ENCODE results near the gene ACSM2B.
"Not testable (repeated sequence)": the region's sequence is repeated elsewhere in the genome, so short reads cannot be mapped to it uniquely, and the experiment has no call there.

The ACSM2B gene

GRCh38 chr16:20602205-20602604, 26.0 kb upstream of the ACSM2B start:
- H4K8ac ChIP-seq (ENCODE audit: low read depth, low read length); H3K27ac ChIP-seq (replicated peaks; ENCODE audit: low read length); H3K4ac ChIP-seq (ENCODE audit: low read length); H3K27me3 ChIP-seq (ENCODE audit: control insufficient read depth in 3 of 3, insufficient read depth in 3 of 3, low read depth in 1 of 3, low read length in 3 of 3); H3K23ac ChIP-seq (ENCODE audit: low read depth, low read length, poor library complexity); H3K4me1 ChIP-seq (ENCODE audit: control insufficient read depth in 2 of 2, insufficient read depth in 1 of 2, low read depth in 1 of 2, low read length in 2 of 2); H3K18ac ChIP-seq (ENCODE audit: low read length); H3K36me3 ChIP-seq (replicated peaks in 1 of 2; ENCODE audit: control insufficient read depth in 2 of 2, insufficient read depth in 2 of 2, low read length in 2 of 2); H3K4me2 ChIP-seq (ENCODE audit: insufficient read depth, low read length, poor library complexity, severe bottlenecking); H3K9me3 ChIP-seq (replicated peaks in 1 of 2; ENCODE audit: control insufficient read depth in 2 of 2, insufficient read depth in 1 of 2, low read depth in 1 of 2, low read length in 2 of 2); H2BK12ac ChIP-seq (ENCODE audit: low read length); DNase-seq (ENCODE audit: low spot score); H4K91ac ChIP-seq (ENCODE audit: low read depth, low read length, poor library complexity); H3K9ac ChIP-seq (ENCODE audit: low read depth, low read length, poor library complexity); H3K79me1 ChIP-seq (ENCODE audit: low read depth, low read length); H2AFZ ChIP-seq (ENCODE audit: low read length); H2BK15ac ChIP-seq (ENCODE audit: low read length); H2BK120ac ChIP-seq (ENCODE audit: low read depth, low read length); H3K14ac ChIP-seq (ENCODE audit: low read length); H2AK5ac ChIP-seq (ENCODE audit: low read depth, low read length); H3K4me3 ChIP-seq (ENCODE audit: low read length in 2 of 2); H2BK5ac ChIP-seq (ENCODE audit: low read length): not testable (repeated sequence)
- no CpG with 5 or more reads among the region's 11 CpGs for WGBS, 2 donors (ENCODE audit: extremely low coverage in 2 of 2, insufficient read length in 2 of 2, insufficient replicate concordance in 1 of 2)

GRCh38 chr16:20599475-20599874, 23.3 kb upstream of the ACSM2B start:
- not testable (repeated sequence) for DNase-seq (ENCODE audit: low spot score); H2BK5ac ChIP-seq (ENCODE audit: low read length); H3K14ac ChIP-seq (ENCODE audit: low read length); H3K36me3 ChIP-seq (replicated peaks in 1 of 2; ENCODE audit: control insufficient read depth in 2 of 2, insufficient read depth in 2 of 2, low read length in 2 of 2); H2BK15ac ChIP-seq (ENCODE audit: low read length); H2BK120ac ChIP-seq (ENCODE audit: low read depth, low read length); H4K8ac ChIP-seq (ENCODE audit: low read depth, low read length); H3K18ac ChIP-seq (ENCODE audit: low read length); H3K4ac ChIP-seq (ENCODE audit: low read length); H3K9me3 ChIP-seq (replicated peaks in 1 of 2; ENCODE audit: control insufficient read depth in 2 of 2, insufficient read depth in 1 of 2, low read depth in 1 of 2, low read length in 2 of 2); H2AK5ac ChIP-seq (ENCODE audit: low read depth, low read length); H4K91ac ChIP-seq (ENCODE audit: low read depth, low read length, poor library complexity); H3K23ac ChIP-seq (ENCODE audit: low read depth, low read length, poor library complexity); H3K4me1 ChIP-seq (ENCODE audit: control insufficient read depth in 2 of 2, insufficient read depth in 1 of 2, low read depth in 1 of 2, low read length in 2 of 2); H3K4me3 ChIP-seq (ENCODE audit: low read length in 2 of 2); H2AFZ ChIP-seq (ENCODE audit: low read length); H3K79me1 ChIP-seq (ENCODE audit: low read depth, low read length); H2BK12ac ChIP-seq (ENCODE audit: low read length); H3K9ac ChIP-seq (ENCODE audit: low read depth, low read length, poor library complexity); H3K27me3 ChIP-seq (ENCODE audit: control insufficient read depth in 3 of 3, insufficient read depth in 3 of 3, low read depth in 1 of 3, low read length in 3 of 3); H3K27ac ChIP-seq (replicated peaks; ENCODE audit: low read length); H3K4me2 ChIP-seq (ENCODE audit: insufficient read depth, low read length, poor library complexity, severe bottlenecking)
- WGBS, 2 donors (ENCODE audit: extremely low coverage in 2 of 2, insufficient read length in 2 of 2, insufficient replicate concordance in 1 of 2) = no CpG with 5 or more reads among the region's 5 CpGs

- no peak overlapping the region for H3K18ac ChIP-seq (ENCODE audit: low read length)
- no peak overlapping the region for H4K8ac ChIP-seq (ENCODE audit: low read depth, low read length)
- no peak overlapping the region for H2BK12ac ChIP-seq (ENCODE audit: low read length)
- H3K27ac ChIP-seq (replicated peaks; ENCODE audit: low read length) = no peak overlapping the region
- no peaks in the 10 kb centered on the region for H3K4me1 ChIP-seq (ENCODE audit: control insufficient read depth in 2 of 2, insufficient read depth in 1 of 2, low read depth in 1 of 2, low read length in 2 of 2)
- no CpG with 5 or more reads among the region's 5 CpGs for WGBS, 2 donors (ENCODE audit: extremely low coverage in 2 of 2, insufficient read length in 2 of 2, insufficient replicate concordance in 1 of 2)
- DNase-seq (ENCODE audit: low spot score) = no peak
- H3K9ac ChIP-seq (ENCODE audit: low read depth, low read length, poor library complexity) = no peak overlapping the region
- no peak overlapping the region for H3K4me3 ChIP-seq (ENCODE audit: low read length in 2 of 2)
- H3K79me1 ChIP-seq (ENCODE audit: low read depth, low read length) = no peaks in the 10 kb centered on the region
- no peak overlapping the region for H2AFZ ChIP-seq (ENCODE audit: low read length)
- no peak overlapping the region for H3K4me2 ChIP-seq (ENCODE audit: insufficient read depth, low read length, poor library complexity, severe bottlenecking)
- H2AK5ac ChIP-seq (ENCODE audit: low read depth, low read length) = no peak overlapping the region
- no peak overlapping the region for H2BK15ac ChIP-seq (ENCODE audit: low read length)
- no peak overlapping the region for H4K91ac ChIP-seq (ENCODE audit: low read depth, low read length, poor library complexity)
- H3K23ac ChIP-seq (ENCODE audit: low read depth, low read length, poor library complexity) = no peak overlapping the region
- H3K36me3 ChIP-seq (replicated peaks in 1 of 2; ENCODE audit: control insufficient read depth in 2 of 2, insufficient read depth in 2 of 2, low read length in 2 of 2) = no peaks in the 10 kb centered on the region
- no peak overlapping the region for H3K14ac ChIP-seq (ENCODE audit: low read length)
- no peaks in the 10 kb centered on the region for H3K27me3 ChIP-seq (ENCODE audit: control insufficient read depth in 3 of 3, insufficient read depth in 3 of 3, low read depth in 1 of 3, low read length in 3 of 3)
- no peak overlapping the region for H2BK5ac ChIP-seq (ENCODE audit: low read length)
- H3K9me3 ChIP-seq (replicated peaks in 1 of 2; ENCODE audit: control insufficient read depth in 2 of 2, insufficient read depth in 1 of 2, low read depth in 1 of 2, low read length in 2 of 2) = no peaks in the 10 kb centered on the region
- no peak overlapping the region for H2BK120ac ChIP-seq (ENCODE audit: low read depth, low read length)
- H3K4ac ChIP-seq (ENCODE audit: low read length) = no peak overlapping the region
These were observed 22.8 kb upstream of the ACSM2B start for GRCh38 chr16:20598832-20599469.

GRCh38 chr16:20595694-20596093, 19.5 kb upstream of the ACSM2B start:
- not testable (repeated sequence) for H3K4ac ChIP-seq (ENCODE audit: low read length); H3K36me3 ChIP-seq (replicated peaks in 1 of 2; ENCODE audit: control insufficient read depth in 2 of 2, insufficient read depth in 2 of 2, low read length in 2 of 2); H4K91ac ChIP-seq (ENCODE audit: low read depth, low read length, poor library complexity); H2BK12ac ChIP-seq (ENCODE audit: low read length); H3K27ac ChIP-seq (replicated peaks; ENCODE audit: low read length); H2BK5ac ChIP-seq (ENCODE audit: low read length); H3K18ac ChIP-seq (ENCODE audit: low read length); H3K9me3 ChIP-seq (replicated peaks in 1 of 2; ENCODE audit: control insufficient read depth in 2 of 2, insufficient read depth in 1 of 2, low read depth in 1 of 2, low read length in 2 of 2); H3K4me1 ChIP-seq (ENCODE audit: control insufficient read depth in 2 of 2, insufficient read depth in 1 of 2, low read depth in 1 of 2, low read length in 2 of 2); H2AK5ac ChIP-seq (ENCODE audit: low read depth, low read length); H3K79me1 ChIP-seq (ENCODE audit: low read depth, low read length); H3K9ac ChIP-seq (ENCODE audit: low read depth, low read length, poor library complexity); H3K27me3 ChIP-seq (ENCODE audit: control insufficient read depth in 3 of 3, insufficient read depth in 3 of 3, low read depth in 1 of 3, low read length in 3 of 3); H3K14ac ChIP-seq (ENCODE audit: low read length); H2AFZ ChIP-seq (ENCODE audit: low read length); DNase-seq (ENCODE audit: low spot score); H2BK120ac ChIP-seq (ENCODE audit: low read depth, low read length); H3K4me2 ChIP-seq (ENCODE audit: insufficient read depth, low read length, poor library complexity, severe bottlenecking); H2BK15ac ChIP-seq (ENCODE audit: low read length); H4K8ac ChIP-seq (ENCODE audit: low read depth, low read length); H3K4me3 ChIP-seq (ENCODE audit: low read length in 2 of 2); H3K23ac ChIP-seq (ENCODE audit: low read depth, low read length, poor library complexity)
- WGBS, 2 donors (ENCODE audit: extremely low coverage in 2 of 2, insufficient read length in 2 of 2, insufficient replicate concordance in 1 of 2) = no CpG with 5 or more reads among the region's 2 CpGs
